SU-DHL-6 (cell line): ENCODE results near the gene MAST1.

Experiments used
- H2AFZ ChIP-seq: fragments of 200-600 bp; sonication (generic); 2 replicates; pipeline ENCODE4 v1.6.1; 2014; ENCODE audit warnings: low read depth, mild to moderate bottlenecking, moderate library complexity, mixed read lengths, antibody characterized with exemption, low read length; ENCODE audit not compliant: severe bottlenecking
- H3F3A ChIP-seq: fragments of 200-600 bp; shearing (Covaris generic); 2 replicates; pipeline ENCODE4 v1.6.0; 2016; ENCODE audit warnings: antibody characterized with exemption, mild to moderate bottlenecking; ENCODE audit not compliant: insufficient read depth
- H3K27ac ChIP-seq: fragments of 200-600 bp; sonication (generic); 2 replicates; pipeline ENCODE4 v1.5.1; 2016; ENCODE audit warnings: low read depth, mild to moderate bottlenecking, low read length, moderate library complexity, mixed read lengths
- H3K27me3 ChIP-seq: fragments of 200-600 bp; sonication (generic), shearing (Covaris generic); 2 replicates; pipeline ENCODE4 v1.6.0; 2014; ENCODE audit warnings: mild to moderate bottlenecking, low read length
- H3K36me3 ChIP-seq: fragments of 200-600 bp; sonication (generic); 2 replicates; pipeline ENCODE4 v1.6.1; 2014; ENCODE audit warnings: mild to moderate bottlenecking, low read length, mixed read lengths
- H3K4me2 ChIP-seq: fragments of 300-600, 200-600 bp; shearing (Covaris generic), sonication (generic); 2 replicates; pipeline ENCODE4 v1.6.0; 2014; ENCODE audit warnings: low read length, low read depth, mild to moderate bottlenecking; ENCODE audit not compliant: poor library complexity, severe bottlenecking
- H3K4me3 ChIP-seq: fragments of 200-600 bp; sonication (generic); 2 replicates; pipeline ENCODE4 v1.5.1; 2014; ENCODE audit warnings: antibody characterized with exemption, low read length, mild to moderate bottlenecking, mixed read lengths; ENCODE audit not compliant: insufficient read depth, poor library complexity, severe bottlenecking
- H3K79me2 ChIP-seq: fragments of 200-600 bp; sonication (generic); 2 replicates; pipeline ENCODE4 v1.6.1; 2014; ENCODE audit warnings: mild to moderate bottlenecking, low read length, moderate library complexity; ENCODE audit not compliant: insufficient read depth
- H3K9ac ChIP-seq: fragments of 200-600 bp; sonication (generic); 2 replicates; pipeline ENCODE4 v1.7.0; 2014; ENCODE audit warnings: mild to moderate bottlenecking, low read length
- H3K9me2 ChIP-seq: fragments of 200-600 bp; sonication (generic); replicated peaks from 2 replicates; pipeline ENCODE4 v1.6.1; 2014; ENCODE audit warnings: low read length; ENCODE audit not compliant: insufficient read depth
- H3K9me3 ChIP-seq: fragments of 200-600 bp; sonication (generic); 2 replicates; pipeline ENCODE4 v1.6.1; 2014; ENCODE audit warnings: low read length, mixed read lengths; ENCODE audit not compliant: insufficient read depth
- H4K20me1 ChIP-seq: fragments of 200-600 bp; sonication (generic); 2 replicates; pipeline ENCODE4 v1.6.1; 2014; ENCODE audit warnings: low read depth, mild to moderate bottlenecking, antibody characterized with exemption, low read length, moderate library complexity, mixed read lengths
- EZH2phosphoT487 ChIP-seq: fragments of 200-600 bp; sonication (generic), shearing (Covaris generic); conservative IDR thresholded peaks from 2 replicates; pipeline ENCODE4 v1.6.1; 2018; ENCODE audit warnings: mild to moderate bottlenecking, antibody characterized with exemption, low read length, moderate library complexity, mixed read lengths
- TF ChIP-seq, protein P1 (sequence below): fragments of 200-600 bp; sonication (generic); IDR thresholded peaks from one replicate; pipeline ENCODE4 v1.5.1; 2017; ENCODE audit warnings: antibody characterized with exemption, mild to moderate bottlenecking, low read length, moderate library complexity; ENCODE audit not compliant: insufficient read depth, poor library complexity, severe bottlenecking

MAST1 gene

GRCh38 chr19:12838886-12839756 is 806 bp downstream of the MAST1 start:
- Histone ChIP-seq H3F3A (peaks cover 19% of the 10 kb centered on the region), H3K27ac (peak overlapping the region; percentile 46), H3K9me3 (no peaks in the 10 kb centered on the region), H2AFZ (peak overlapping the region; percentile 87), H3K27me3 (no peaks in the 10 kb centered on the region), H3K9ac (peak overlapping the region; percentile 74), H3K36me3 (no peaks in the 10 kb centered on the region), H3K4me2 (peak overlapping the region; percentile 78), H3K9me2 (no peaks in the 10 kb centered on the region), H3K79me2 (0 out of 2 replicates have a peak, but pooled peaks cover 4% of the 10 kb centered on the region), H4K20me1 (no peaks in the 10 kb centered on the region), H3K4me3 (peak overlapping the region; percentile 81)
- TF ChIP-seq, protein P1, sequence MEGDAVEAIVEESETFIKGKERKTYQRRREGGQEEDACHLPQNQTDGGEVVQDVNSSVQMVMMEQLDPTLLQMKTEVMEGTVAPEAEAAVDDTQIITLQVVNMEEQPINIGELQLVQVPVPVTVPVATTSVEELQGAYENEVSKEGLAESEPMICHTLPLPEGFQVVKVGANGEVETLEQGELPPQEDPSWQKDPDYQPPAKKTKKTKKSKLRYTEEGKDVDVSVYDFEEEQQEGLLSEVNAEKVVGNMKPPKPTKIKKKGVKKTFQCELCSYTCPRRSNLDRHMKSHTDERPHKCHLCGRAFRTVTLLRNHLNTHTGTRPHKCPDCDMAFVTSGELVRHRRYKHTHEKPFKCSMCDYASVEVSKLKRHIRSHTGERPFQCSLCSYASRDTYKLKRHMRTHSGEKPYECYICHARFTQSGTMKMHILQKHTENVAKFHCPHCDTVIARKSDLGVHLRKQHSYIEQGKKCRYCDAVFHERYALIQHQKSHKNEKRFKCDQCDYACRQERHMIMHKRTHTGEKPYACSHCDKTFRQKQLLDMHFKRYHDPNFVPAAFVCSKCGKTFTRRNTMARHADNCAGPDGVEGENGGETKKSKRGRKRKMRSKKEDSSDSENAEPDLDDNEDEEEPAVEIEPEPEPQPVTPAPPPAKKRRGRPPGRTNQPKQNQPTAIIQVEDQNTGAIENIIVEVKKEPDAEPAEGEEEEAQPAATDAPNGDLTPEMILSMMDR, result no peak

- no peak overlapping the region for H2AFZ ChIP-seq
- no peak for TF ChIP-seq EZH2phosphoT487
- TF ChIP-seq, protein P1, result no peak
- peaks cover 15% of the 10 kb centered on the region for H3F3A ChIP-seq
- no peaks in the 10 kb centered on the region for H3K36me3 ChIP-seq
- no peaks in the 10 kb centered on the region for H4K20me1 ChIP-seq
- no peak overlapping the region for H3K27ac ChIP-seq
- no peaks in the 10 kb centered on the region for H3K9me3 ChIP-seq
- H3K4me3 ChIP-seq, result no peak overlapping the region
- H3K9me2 ChIP-seq, result no peaks in the 10 kb centered on the region
- no peaks in the 10 kb centered on the region for H3K27me3 ChIP-seq
- 0 out of 2 replicates have a peak, but pooled peaks cover 4% of the 10 kb centered on the region for H3K79me2 ChIP-seq
- H3K4me2 ChIP-seq, result no peak overlapping the region
- H3K9ac ChIP-seq, result no peak overlapping the region
These were observed 2.1 kb downstream of the MAST1 start for GRCh38 chr19:12840091-12841079.

GRCh38 chr19:12841094-12841493 is 2.8 kb downstream of the MAST1 start:
- H3K9me3 ChIP-seq, result no peaks in the 10 kb centered on the region
- H4K20me1 ChIP-seq, result no peaks in the 10 kb centered on the region
- H3K36me3 ChIP-seq, result no peaks in the 10 kb centered on the region
- H3K4me2 ChIP-seq, result no peak overlapping the region
- H3K9ac ChIP-seq, result no peak overlapping the region
- TF ChIP-seq, protein P1, result no peak
- no peak for TF ChIP-seq EZH2phosphoT487
- H3F3A ChIP-seq, result peaks cover 15% of the 10 kb centered on the region
- H3K27me3 ChIP-seq, result no peaks in the 10 kb centered on the region
- H3K4me3 ChIP-seq, result no peak overlapping the region
- no peaks in the 10 kb centered on the region for H3K9me2 ChIP-seq
- 0 out of 2 replicates have a peak, but pooled peaks cover 4% of the 10 kb centered on the region for H3K79me2 ChIP-seq
- no peak overlapping the region for H3K27ac ChIP-seq
- no peak overlapping the region for H2AFZ ChIP-seq
